Stimulated activated CD4-positive, alpha-beta T cell treated with anti-CD3 and anti-CD28 coated beads, Interleukin-1b, Interleukin-23, amount 100 ng/mL, for 24 hours (primary cell): ENCODE data around the gene SLC6A18.

Experiments
- DNase-seq, 4 experiments: peaks; one replicate each; pipeline ENCODE4 v3.0.0-alpha.2; 2020; ENCODE audit warnings: low read depth in 4 of 4, low spot score in 1 of 4

Gene SLC6A18

DNA sequence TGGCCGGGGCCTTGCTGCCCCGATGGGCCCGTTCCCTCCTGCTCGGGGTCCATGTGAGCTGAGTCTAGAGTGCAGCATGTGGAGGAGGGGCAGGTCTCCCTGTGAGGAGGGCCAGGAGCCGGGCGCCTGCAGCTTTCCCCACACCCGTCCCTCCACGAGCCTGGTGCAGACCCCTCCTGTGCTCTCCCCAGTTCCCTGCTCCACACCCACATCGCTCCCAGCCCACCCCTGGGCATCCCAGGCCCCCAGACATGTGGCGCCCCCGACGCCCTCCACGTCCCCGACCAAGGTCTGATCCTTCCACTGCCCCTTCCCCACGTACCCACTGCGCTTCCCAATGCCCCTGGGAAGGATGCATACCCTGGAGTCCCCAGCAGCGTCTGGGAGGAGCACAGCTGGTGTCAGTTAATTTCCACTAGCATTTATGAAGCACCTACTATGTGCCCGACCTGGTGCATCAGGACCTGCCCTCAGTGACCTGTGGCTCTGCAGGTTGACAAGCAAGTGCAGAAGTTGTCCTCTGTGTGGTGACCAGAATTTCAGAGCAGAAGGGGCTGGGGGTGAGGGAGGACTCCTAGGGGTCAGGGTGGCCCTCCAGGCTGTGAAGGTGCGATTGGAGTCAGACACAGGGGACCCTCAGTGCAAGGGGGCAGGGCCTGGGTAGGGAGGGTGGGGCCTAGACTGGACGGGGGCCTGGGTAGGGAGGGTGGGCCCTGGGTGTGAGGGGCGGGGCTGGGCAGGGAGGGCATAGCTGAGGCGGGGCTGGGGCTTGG lies 10.8 kb upstream of the SLC6A18 start:
- no peak for DNase-seq

GRCh38 chr5:1214936-1215220 lies 10.3 kb upstream of the SLC6A18 start:
- no peak for DNase-seq

DNA sequence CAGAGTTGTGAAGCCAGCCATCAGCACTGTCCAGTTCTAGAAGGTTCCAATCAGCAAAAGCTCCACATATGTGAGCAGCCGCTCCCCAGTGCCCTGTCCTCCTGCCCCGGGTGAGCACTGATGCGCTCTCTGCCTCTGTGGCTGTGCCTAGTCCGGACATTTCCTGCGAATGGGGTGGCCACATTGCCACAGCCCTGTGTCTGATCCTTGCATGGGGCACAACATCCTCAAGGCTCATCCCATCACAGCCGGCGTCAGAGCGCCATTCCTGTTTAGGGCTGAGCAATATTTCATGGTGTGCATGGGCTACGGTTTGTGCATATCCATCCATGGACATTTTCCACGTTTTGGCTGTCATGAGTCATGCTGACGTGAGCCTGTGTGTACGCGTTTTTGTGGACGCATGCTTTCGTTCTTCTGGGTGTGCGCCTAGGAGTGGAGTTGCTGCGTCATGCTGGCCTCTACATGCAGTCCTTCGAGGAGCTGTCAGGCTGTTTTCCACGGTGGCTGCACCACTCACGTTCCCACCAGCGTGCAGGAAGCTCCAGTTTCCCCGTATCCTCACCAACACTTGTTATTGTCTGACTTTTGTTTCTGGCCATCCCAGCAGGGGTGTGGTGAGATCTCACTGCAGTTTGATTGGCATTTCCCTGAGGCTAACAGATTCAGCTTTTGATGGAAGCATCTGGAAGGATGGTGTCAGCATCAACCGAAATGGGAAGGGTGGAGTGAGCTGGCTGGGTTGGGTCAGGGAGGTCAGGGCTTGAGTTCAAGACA lies 9.7 kb upstream of the SLC6A18 start:
- no peak for DNase-seq

DNA sequence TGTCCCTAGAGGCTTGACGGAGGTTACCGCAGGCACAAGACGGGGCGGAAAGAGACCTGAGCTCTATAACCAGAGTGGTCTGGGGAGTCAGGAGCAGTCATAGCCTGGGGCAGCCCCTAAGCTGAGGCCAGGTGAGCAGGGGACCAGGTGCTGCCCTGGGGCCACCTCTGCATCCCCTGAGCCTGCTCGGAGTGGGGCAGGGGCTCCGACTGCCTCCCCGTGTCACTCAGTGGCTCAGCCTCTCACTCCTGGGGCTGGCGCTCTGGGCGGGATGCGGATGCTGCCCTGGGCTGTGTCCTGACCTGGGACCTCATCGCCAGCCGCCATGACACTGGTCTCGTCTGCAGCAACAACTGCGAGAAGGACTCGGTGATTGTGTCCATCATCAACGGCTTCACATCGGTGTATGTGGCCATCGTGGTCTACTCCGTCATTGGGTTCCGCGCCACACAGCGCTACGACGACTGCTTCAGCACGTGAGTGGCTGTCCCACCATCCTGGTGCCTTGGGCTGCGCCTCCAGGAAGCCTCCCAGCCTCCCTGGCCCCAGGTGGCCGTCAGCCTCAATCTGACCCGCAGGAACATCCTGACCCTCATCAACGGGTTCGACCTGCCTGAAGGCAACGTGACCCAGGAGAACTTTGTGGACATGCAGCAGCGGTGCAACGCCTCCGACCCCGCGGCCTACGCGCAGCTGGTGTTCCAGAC lies 8.8 kb upstream of the SLC6A18 start:
- DNase-seq = no peak

GRCh38 chr5:1216918-1217295 lies 8.3 kb upstream of the SLC6A18 start:
- DNase-seq = no peak

- DNase-seq = no peak
Observed at GRCh38 chr5:1217596-1218206, 7.5 kb upstream of the SLC6A18 start.

DNA sequence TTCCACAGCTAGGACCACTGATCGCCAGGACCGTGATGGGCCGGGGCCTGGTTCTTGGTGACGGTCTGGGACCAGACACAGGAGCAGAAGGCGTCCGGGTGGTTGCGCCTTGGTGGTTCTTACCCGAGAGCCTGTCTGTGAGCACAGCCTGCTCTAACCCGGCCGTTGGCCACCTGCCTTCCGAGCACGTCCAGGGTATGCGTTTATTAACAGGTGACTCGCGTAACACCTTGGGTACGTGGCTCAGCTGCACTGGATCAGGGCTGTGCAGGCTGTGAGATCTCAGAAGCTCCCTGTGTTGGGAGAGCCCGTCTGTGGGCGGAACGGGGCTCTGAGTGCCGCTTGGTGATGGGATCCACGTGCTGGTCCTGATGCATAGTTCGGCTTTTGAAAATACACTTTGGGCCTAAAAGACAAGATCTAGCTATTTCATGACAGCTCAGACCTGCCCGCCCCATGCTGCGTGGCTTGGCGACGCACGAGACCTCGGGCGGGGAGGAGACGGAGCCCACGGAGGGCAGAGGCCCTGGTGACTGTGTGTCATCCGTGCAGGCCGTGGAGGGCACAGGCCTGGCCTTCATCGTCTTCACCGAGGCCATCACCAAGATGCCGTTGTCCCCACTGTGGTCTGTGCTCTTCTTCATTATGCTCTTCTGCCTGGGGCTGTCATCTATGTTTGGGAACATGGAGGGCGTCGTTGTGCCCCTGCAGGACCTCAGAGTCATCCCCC lies 6.7 kb upstream of the SLC6A18 start:
- DNase-seq = no peak

- DNase-seq = no peak
Observed at GRCh38 chr5:1219098-1219767, 5.9 kb upstream of the SLC6A18 start.

DNA sequence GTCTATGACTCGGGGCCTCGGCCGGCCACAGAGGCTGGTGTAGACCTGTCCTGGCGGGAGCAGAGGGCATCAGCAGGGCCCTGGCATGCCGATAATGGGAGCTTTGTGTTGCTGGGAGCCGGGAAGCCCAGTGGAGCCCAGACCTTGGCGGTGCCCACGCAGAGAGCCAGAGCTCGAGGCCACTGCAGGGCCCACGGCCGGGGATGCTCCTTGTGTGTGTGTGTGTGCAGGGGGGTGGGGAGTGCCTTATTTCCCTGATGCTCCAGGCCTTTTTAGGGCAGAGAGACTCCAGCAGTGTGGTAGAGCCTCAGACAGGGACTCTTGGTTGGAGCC lies 5.4 kb upstream of the SLC6A18 start:
- no peak for DNase-seq

- DNase-seq = no peak
Observed at GRCh38 chr5:1220351-1220750, 4.8 kb upstream of the SLC6A18 start.

GRCh38 chr5:1220831-1221230 lies 4.3 kb upstream of the SLC6A18 start:
- DNase-seq = no peak

DNA sequence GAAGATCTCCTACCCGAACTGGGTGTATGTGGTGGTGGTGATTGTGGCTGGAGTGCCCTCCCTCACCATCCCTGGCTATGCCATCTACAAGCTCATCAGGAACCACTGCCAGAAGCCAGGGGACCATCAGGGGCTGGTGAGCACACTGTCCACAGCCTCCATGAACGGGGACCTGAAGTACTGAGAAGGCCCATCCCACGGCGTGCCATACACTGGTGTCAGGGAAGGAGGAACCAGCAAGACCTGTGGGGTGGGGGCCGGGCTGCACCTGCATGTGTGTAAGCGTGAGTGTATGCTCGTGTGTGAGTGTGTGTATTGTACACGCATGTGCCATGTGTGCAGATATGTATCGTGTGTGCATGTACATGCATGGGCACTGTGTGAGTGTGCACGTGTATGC lies 3.5 kb upstream of the SLC6A18 start:
- DNase-seq = no peak

DNA sequence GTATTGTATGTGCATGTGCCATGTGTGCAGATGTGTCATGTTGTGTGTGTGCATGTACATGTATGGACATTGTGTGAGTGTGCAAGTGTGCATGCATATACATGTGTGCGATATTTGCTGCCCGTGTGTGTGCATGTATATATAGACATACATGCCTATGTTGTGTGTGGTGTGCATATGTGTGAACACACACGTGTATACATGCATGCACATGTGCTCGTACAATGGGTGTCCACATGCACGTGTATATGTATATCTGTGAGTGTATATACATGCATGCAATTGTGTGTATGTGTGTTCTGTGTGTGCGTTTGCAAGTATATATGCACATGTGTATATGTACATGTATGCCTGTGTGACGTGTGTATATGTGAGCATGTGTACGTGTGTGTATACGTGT lies 3.0 kb upstream of the SLC6A18 start:
- DNase-seq = no peak

DNA sequence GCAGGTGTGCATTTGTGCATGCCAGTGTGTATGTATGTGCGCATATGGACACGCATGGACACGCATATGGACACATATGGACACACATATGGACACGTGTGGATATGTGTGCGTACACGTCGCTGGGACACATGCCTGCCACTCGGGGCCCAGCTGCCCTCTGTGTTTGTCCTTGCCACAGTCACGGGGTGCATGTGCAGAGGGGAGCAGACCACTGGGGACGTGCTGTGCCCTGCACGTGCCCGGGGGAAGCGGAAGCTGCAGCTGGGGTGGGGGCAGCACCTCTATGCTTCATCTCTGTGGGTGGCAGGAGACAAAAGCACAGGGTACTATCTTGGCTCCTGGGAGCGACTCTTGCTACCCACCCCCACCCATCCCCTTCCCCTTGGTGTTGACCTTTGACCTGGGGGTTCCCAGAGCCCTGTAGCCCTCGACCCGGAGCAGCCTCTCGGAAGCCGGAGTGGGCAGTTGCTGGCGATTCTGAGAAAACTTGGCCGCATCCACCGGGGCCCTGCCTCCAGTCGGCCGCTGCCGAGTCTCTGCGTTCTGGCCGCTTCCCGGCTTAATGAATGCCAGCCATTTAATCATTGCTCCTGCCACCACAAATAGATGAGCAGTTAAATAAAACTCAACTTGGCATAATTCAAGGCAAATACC lies 2.4 kb upstream of the SLC6A18 start:
- no peak for DNase-seq

GRCh38 chr5:1223278-1223670 lies 1.9 kb upstream of the SLC6A18 start:
- DNase-seq = no peak

GRCh38 chr5:1224631-1225030 lies 550 bp upstream of the SLC6A18 start:
- DNase-seq = no peak

GRCh38 chr5:1226231-1226630 lies 1.1 kb downstream of the SLC6A18 start:
- DNase-seq = no peak

GRCh38 chr5:1226839-1227581 lies 1.8 kb downstream of the SLC6A18 start:
- DNase-seq = no peak

- no peak for DNase-seq
Observed at GRCh38 chr5:1227667-1228066, 2.5 kb downstream of the SLC6A18 start.

DNA sequence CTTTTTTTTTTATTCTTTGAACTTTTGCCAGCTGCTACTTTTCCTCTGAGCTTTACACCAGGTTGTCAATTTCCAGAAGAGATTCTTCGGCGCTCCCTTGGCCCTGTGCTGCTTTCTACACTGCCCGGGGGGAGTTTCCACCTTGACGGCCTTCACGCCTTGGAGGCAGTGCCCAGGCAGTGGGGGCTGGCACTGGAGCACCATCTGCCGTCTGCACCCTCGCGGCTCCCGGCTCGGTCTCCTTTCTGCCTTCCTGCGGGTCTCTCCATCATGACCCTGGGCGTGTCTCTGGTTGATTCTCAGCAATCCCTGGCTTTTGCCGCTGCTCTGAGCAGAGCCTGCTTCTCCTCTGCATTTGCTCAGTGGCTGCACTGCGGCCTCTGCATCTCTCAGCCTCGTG lies 2.9 kb downstream of the SLC6A18 start:
- no peak for DNase-seq
